ENCODE results near the gene GNA12.
A peak's percentile ranks its signal among the peaks of the same experiment; 100 is the strongest.
"Not testable (repeated sequence)": the region's sequence is repeated elsewhere in the genome, so short reads cannot be mapped to it uniquely, and the experiment has no call there.

GNA12 gene

DNA sequence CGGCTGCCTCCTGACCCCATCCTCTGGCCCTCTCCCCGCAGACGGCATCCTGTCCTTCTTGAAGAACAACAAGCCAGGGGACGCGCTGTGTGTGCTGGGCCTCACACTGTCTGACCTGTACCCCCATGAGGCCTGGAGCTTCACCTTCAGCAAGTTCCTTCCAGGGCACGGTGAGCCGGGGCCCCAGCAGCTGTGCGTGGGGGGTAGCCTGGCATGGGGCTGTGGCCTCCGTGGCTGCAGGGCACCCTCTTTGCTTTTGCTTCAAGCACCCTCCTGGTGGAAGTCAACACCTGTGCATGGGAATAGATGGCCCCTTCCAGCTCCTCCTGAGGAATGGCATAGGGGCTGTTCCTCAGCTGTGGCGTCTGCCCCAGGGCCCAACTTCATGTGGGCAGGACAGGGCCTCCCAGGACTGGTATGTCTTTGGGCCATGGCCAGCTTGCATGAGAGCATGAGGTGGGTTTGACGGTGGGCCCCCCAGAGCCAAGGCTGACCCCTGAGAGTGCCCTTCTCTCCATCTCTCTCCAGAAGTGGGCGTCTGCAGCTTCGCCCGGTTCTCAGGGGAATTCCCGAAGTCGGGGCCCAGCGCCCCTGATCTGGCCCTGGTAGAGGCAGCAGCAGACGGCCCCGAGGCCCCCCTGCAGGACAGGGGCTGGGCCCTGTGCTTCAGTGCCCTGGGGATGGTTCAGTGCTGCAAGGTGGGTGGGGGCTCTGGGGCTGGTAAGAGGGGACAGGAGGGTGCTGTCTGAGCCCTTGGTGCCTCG, 135.4 kb downstream of the GNA12 start:
- no peak for DNase-seq

DNA sequence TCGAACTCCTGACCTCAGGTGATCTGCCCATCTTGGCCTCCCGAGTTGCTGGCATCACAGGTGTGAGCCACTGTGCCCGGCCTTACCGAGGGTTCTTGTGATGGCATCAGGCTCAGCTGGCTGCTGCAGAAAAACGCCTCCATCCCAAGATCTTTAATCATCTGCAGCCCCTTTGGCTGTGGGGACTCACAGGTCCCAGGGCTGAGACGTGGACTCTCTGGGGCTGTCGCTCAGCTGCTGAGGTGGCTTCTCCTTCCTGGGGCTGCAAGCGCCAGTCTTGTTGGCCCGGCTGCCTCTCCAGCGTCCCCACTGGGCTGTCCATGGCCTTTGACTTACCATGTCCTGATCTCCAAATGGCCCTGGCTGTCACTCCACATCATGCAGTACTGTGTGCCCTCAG, 136.1 kb downstream of the GNA12 start:
- DNase-seq = no peak

DNA sequence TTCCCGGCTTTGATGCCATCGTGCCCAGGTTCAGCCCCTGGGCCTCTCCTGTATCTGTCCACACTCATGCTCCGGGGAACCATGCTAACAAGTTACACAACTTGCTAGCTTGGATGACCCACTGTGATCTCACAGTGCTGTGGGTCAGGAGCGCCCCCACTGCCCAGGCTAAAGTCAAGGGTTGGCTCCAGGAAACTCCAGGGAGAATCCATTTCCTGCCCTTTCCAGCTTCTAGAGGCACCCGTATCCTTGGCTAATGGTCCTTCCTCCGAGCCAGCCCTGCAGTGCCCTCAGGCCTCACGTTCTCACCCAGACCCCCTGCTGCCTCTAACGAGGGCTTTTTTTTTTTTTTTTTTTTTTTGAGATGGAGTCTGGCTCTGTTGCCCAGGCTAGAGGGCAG, 136.6 kb downstream of the GNA12 start:
- DNase-seq = no peak

DNA sequence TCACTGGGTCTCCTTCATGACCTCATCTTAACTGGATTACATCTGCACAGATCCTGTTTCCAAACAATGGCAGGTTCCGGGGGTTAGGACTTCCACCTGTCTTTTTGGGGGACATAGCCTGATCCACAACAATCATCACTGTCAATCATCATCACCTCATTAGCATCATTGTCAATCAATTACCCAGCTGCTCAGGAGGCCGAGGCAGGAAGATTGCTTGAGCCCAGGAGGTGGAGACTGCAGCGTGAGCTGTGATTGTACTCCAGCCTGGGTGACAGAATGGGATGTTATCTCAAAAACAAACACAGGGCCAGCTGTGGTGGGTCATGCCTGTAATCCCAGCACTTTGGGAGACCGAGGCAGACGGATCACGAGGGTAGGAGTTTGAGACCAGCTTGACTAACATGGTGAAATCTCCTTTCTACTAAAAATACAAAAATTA, 137.4 kb downstream of the GNA12 start:
- no peak for DNase-seq

DNA sequence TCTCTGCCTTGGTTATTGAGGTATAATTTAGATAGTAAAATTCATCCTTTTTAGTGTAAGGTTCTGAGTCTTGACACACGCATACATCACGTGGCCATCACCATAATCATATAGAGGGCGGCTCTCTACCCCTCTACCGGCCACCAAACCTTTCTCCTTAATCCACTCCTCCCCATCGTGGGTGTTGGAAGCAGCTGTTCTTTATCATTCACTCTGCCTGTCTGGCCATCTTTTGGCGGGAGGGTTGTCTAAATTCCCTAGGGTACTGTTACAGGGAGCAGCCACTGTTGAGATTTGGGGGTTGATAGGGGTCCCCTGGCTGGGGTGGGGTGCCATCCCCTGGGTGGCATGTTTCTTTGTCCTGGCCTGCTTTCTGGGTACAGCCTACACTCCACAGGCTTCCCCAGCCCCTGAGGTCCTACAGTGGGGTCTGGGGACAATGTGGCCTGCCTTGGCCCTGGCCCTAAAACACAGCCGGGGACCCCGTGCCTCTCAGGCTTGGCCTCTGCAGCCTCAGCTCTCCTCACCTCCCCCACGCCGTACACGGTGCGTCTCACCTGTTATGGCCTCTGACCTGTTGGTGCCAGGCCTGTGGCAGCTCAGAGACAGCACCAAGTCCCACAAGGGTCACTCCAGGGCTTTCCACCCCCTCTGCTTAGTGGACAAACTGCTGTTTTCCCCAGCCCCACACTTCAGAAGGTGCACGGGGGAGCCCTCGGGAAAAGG, 138.6 kb downstream of the GNA12 start:
- no peak for DNase-seq

DNA sequence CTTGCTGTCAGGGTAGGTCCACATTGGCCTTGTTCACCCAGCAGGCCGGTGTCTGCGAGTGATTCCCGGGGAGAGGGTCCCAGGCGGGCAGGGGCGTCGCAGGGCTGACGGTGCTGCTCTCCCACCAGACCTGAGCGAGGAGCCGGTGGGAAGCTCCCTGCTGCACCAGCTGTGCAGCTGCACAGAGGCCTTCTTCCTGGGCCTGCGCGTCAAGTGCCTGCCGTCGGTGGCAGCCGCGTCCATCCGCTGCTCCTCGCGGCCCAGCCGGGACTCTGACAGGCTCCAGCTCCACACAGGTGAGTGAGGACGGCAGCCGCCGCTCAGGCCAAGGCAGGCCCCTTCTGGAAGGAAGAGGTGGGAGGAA, 141.5 kb downstream of the GNA12 start:
- DNase-seq = no peak

DNA sequence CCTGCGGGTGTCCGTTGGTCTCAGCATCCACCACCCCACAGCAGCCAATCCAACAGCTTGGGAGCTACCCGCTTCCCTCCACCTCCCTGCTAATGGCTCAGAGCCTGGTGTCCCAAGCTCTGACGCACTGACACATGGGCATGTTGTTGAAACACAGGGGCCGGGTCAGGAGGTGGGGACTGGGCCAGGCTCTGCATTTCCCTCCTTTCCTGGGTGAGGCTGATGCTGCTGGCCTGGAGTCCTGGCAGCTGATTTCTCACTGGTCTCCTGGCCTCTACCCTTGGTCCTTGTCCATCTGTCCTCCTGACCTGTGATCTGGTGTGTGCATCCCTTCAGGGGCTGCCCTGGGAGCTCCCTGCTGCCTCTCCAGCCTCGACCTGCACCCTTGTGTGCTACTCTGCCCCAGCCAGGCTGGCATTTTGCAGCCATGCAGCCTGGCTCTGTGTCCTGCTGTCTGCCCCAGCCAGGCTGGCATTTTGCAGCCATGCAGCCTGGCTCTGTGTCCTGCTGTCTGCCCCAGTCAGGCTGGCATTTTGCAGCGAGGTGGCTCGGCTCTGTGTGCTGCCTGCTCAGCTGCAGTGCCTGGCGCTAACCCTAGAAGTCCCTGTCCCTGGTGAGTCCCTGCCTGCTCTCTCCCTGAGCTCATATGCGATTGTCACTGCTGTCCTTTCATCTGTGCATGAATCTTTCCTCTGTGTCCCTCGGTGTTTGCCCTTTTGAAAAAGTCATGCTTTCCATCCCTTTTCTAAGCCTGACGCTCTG, 142.1 kb downstream of the GNA12 start:
- no peak for DNase-seq

DNA sequence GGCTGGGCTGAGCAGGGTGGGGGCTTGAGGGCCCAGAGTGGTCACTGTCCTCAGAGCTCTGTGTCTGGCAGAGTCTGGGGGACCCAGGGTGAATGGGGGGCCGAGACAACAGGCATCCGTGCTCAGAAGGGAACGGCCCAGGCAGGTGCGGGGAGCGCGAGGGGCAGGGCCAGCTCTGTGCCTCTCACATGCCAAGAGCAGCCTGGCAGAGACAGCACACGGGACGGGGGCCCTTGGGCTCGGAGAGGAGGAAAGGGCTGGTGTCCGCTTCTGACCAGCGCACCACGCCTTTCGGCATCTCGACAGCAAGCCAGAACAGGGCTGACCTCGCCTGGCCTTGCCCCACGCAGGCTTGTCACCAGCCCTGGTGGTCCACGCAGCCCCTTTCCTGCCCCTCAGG, 142.7 kb downstream of the GNA12 start:
- no peak for DNase-seq

DNA sequence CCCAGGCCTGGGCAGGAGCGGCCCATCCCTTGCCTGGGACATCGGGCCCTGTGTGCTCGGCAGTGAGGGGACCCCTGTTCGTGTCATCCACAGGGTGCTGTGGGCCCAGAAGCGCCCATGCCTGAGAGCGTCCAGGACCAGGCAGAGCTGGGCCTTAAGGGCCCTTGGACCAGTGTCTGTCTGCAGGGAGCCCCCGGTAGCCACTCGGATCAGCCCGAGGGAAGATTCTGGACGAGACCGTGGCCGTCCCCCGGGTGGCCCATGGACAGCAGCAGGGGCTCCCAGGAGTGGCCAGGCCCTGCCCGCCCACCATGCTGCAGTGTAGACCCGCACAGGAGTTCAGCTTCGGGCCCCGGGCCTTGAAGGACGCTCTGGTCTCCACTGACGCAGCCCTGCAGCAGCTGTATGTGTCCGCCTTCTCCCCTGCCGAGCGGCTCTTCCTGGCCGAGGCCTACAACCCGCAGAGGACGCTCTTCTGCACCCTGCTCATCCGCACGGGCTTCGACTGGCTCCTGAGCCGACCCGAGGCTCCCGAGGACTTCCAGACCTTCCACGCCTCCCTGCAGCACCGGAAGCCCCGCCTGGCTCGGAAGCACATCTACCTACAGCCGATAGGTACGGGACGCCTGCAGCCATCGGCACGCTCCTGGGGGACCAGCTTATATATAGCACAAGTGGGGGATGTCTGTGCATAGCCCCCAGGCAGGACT, 143.8 kb downstream of the GNA12 start:
- DNase-seq = no peak

DNA sequence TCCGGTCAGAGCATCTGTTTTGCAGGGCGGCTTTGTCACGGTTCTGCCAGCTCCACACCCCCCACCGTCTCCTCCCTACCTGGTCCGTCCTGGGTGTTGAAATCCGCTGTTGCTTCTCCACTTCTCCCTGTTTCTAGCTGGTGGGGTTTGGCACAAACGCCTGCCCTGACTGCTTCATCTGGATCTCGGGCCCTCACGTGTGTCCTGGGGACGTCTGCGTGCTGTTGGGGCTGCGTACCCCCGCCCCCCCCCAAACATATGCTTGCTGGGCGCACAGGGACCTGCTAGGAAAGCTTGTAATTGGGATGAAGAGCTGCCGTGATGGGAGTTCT, 144.9 kb downstream of the GNA12 start:
- DNase-seq = no peak

DNA sequence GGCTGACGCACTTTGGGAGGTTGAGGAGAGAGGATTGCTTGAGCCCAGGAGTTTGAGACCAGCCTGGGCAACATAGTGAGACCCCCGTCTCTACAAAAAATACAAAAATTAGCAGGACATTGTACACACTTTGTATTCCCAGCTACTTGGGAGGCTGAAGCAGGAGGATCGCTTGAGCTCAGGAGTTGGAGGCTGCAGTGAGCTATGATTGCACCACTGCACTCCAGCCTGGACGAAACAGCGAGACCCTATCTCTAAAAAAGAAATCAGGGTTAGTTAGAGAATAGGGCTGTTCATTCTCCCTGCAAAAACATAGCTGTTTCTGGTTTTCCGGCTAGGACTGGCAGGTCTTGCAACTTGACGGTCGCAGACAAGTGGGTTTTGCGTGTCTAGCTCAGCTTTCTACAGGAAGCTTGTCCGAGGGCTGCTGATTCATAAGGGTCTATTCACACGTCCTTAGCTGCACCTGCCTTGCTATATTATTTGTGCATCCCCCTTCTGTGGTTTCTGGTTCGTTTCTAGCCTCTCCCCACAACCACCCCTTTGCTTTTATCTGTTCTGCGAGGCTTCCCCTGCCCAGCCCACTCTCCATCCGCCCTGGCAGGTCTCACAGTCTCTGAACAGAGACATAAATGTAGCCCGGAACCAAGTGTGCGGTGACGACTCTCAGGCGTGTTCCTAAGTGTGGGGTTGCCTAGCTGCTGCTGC, 145.4 kb downstream of the GNA12 start:
- DNase-seq = peak; percentile 47

DNA sequence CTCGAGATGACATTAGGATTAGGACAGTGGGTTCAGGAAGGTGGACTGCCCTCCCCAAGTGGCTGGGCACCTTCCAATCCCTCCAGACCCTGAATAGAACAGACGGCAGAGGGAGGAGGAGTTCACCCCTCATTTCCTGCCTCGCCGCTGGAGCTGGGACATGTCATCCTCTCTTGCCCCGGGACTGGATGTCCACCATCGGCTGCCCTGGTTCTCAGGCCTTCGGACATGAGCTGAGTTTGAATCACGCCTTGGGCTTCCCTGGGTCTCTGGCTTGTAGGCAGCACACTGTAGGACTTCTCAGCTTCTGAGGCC, 150.0 kb downstream of the GNA12 start:
- DNase-seq = not testable (repeated sequence)

DNA sequence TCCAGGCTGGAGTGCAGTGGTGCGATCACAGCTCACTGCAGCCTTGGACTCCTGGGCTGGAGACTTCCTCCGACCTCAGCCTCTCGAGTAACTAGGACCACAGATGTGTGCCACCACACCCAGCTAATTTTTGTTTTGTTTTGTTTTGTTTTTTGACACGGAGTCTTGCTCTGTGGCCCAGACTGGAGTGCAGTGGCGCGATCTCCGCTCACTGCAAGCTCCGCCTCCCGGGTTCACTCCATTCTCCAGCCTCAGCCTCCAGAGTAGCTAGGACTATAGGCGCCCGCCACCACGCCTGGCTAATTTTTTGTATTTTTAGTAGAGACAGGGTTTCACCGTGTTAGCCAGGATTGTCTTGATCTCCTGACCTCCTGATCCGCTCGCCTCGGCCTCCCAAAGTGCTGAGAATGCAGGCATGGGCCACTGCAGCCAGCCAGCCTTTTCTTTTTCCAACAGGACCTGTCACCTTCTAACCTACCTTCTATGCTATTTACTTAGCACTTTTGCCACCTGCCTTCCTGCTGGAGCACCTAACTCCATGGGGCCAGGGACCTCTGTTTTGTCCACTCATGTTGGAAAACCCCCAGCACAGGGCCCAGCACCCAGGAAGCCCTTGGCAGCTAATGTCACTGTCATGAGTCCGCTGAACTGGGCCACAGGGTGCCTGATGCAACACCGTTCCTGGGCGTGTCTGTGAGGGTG, 150.5 kb downstream of the GNA12 start:
- not testable (repeated sequence) for DNase-seq

DNA sequence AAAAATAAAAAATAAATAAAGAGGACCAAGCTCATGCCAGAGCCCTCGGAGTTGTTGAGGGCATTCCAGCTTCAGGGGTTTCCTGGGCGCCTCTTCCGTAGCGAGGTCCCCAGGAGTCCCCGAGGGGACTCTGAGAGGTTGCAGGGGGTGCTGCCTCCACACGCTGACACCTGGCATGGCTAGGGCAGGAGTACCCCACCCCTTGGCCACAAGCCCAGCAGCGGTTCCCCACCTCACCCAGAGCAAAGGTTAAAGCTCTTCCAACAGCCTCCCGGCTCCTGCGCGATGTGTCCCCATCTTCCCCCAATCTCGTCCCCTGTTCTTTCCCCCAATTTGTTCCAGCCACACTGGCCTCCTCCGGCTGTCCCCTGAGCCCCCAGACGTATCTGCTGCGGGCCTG, 151.6 kb downstream of the GNA12 start:
- DNase-seq = no peak

DNA sequence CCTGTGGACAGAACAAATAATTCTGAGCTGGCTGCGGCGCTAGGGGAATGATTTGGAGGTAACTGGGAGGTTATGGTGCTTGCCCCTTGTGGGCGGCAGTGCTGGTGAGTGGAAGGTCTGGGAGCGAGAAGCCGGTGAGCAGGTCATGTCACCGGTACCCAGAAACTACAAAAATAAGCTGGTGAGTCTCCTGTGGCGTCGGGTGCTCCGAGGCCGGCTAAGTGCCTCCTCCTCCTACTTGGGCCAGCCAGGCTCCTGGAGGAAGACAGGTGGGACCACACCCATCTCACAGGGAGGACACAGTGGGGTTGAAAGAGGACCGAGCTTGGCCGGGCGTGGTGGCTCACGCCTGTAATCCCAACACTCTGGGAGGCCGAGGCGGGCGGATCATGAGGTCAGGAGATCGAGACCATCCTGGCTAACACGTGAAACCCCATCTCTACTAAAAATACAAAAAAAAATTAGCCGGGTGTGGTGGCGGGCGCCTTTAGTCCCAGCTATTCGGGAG, 152.1 kb downstream of the GNA12 start:
- DNase-seq = not testable (repeated sequence)

DNA sequence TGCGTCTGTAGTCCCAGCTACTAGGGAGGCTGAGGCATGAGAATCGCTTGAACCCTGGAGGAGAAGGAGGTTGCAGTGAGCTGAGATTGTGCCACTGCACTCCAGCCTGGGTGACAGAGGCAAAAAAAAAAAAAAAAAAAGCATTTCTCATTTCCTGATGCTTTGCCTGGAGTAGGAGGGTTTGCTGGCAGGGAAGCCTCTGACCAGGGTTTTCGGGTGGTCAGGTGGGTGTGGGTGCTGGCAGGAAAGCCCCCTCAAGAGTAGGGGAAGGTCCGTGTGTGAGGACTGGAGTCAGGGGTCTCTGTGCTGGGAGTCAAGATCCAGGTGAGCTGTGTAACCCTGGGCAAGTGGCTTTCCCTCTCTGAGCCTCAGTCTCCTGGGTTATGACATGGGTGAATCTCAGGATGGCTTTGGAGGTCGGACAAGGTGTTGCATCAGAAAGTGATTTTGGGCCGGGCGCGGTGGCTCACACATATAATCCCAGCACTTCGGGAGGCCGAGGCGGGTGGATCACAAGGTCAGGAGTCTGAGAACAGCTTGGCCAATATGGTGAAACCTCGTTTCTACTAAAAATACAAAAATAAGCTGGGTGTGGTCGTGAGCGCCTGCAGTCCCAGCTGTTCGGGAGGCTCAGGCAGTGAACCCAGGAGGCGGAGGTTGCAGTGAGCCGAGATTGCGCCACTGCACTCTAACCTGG, 152.9 kb downstream of the GNA12 start:
- no peak for DNase-seq

DNA sequence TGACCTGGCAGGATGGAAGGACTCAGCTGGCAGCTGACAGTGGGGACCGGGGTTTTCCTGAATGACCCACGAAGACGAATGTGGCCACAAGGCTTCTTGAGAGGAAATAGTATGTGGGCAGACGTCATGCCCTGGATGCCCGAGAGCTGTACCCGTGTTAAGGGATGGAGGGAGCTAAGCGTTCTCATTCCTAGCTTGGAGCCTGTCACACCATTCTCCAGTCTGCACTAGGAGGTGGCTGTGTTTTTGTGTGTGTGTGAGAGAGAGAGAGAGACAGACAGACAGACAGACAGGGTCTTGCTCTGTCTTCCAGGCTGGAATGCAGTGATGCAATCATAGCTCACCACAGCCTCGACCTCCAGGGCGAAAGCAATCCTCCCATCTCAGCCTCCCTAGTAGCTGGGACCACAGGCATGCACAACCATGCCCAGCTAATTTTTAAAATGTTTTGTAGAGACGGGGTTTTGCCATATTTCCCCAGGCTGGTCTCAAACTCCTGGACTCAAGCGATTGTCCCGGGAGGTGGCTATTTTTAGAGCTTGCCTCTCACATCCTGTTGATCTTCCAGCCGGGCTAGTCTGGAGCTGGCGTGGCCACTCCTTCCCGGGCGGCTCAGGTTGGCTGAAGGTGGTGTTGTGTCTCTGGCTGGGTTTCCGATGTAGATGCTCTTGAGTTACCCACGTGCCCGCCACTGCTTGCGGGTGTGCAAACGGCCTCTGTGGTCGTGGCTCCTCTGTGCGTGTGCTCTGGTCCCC, 154.0 kb downstream of the GNA12 start:
- DNase-seq = no peak

DNA sequence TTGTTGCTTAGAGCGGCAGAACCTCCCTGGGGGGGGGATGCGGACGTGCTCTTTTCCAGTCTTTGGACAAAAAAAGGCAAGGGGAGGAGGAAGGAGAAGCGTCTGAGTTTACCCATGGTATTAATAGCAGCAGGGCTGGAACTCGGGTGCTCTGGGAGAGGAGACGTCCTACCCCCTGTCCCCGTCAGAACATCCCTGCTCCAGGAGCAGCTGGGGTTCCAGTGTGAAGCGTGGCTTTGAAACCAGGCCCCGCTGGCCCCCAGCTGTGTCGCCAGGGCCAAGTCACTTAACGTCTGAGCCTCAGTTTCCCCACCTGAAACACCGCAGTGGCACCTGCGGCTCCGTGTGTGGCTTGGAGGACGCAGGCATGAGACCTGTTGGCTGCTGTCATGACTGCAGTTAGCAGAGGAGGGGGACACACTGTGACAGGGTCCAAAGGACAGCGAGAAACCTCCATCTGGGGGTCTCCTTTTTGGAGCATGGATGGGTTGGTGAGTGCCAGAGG, 154.7 kb downstream of the GNA12 start:
- no peak for DNase-seq

DNA sequence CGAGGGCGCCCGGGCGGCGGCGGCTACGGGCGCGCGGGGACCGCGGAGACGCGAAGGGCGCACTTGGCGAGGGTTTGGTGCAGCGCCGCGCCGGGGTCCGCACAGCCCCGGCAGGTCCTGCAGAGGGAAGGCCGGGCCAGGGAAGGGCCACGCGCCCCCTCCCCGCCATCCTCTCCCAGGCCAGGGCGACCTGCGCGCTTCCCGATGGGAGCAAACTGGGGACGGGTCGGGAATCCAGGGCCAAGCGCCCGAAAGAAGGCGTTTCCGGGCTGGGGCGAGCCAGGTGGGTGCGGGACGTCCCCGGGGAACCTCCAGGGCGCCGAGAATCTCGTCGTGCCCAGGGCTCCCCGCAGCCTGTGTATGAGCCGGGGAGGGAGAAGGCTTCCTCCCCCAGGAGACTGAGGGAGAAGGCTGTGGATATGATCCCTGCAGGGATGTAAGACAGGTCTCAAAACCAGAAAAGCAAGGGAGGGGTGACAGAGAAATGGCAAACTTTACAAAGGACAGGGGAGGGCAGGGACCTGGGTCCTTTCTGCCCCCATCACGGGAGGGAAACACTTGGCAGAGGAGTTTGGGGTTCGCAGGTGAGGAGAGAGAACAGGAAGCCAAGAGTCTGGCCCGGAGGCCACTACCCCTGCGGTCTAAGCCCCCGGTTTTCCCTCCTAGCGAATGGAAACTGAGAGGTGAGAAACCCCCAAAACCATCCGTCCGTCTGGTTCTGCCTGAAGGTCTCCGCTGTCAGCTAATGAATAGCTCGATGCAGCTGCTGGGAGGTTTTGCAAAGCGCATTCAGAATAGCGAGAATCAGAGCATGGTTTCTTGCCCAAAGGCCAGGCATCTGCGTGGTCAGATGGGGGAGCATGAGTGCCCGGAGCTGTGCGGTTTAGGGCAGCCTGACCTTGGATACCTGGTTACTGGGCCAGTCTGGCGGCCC, 155.4 kb downstream of the GNA12 start:
- DNase-seq = no peak
